ENCODE data around the gene IPO4. TPM values are rescaled to one million over a fixed set of nuclear protein-coding genes. Genes with fewer than 3 reads are reported as not detected.

Gene IPO4
- total and polyA plus RNA-seq, 2 of the 13 experiments (the other 11 are each of a cell fraction or from before 2014, with no cell fraction given), result 39.0 to 179 TPM

DNA sequence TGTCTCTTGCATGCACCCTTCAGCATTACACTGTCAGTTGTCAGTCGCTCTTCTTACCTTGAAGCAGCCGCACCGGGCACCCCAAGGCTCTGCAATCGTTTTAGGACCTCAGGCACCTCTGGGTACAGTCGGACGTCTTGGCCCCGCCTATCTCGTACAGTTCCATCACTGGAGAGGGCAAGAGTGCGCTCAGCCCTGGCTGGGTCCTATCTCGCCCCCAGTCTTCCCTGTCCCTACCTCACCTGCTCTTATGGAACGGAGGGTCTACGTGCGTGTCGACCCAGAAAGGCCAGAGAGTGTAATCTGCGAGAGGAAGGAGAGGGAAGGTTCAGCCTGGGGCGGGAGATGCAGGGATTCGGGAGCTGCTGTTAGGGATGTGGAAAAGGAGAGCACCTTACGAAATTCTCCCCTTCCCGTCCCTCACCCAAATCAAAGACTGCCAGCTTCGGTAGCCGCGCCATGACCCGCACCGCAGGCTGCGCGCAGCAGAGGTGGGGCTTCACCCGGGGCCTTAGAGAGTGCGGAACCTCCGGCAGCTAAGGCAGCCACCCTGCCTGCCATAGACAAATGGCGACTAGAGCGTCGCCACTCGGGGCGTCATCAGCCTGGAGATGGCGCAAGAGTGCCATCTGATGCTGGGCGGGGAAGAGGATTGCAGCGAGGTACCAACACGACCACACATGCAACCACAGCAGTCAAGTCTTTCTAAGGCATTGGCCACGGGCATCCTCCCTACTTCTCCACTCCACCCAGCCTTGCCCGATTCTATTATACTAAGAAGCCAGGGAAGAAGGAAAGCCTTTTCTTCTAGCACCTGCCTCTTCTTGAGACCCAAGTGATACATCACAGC is 27.1 kb upstream of the IPO4 start, which contains the start of gene MDP1 (continued):
- TF ChIP-seq KDM1A (CRISPR knock-in tag; IDR thresholded peaks at IDR 0.05), result peak; percentile 94
- no peak for TF ChIP-seq SP2 (CRISPR knock-in tag; IDR thresholded peaks at IDR 0.05)
- TF ChIP-seq ZNF24 (IDR thresholded peaks at IDR 0.05), result no peak
- 0 out of 2 replicates have a peak, but pooled peaks have one; percentile 80 for TF ChIP-seq SNAI1 (CRISPR knock-in tag; IDR thresholded peaks at IDR 0.05; ENCODE audit: borderline replicate concordance)
- TF ChIP-seq, protein P1, sequence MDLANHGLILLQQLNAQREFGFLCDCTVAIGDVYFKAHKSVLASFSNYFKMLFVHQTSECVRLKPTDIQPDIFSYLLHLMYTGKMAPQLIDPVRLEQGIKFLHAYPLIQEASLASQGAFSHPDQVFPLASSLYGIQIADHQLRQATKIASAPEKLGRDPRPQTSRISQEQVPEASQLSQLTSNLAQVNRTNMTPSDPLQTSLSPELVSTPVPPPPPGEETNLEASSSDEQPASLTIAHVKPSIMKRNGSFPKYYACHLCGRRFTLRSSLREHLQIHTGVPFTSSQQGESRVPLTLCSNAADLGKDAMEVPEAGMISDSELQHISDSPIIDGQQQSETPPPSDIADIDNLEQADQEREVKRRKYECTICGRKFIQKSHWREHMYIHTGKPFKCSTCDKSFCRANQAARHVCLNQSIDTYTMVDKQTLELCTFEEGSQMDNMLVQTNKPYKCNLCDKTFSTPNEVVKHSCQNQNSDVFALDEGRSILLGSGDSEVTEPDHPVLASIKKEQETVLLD (CRISPR knock-in tag; IDR thresholded peaks at IDR 0.05; ENCODE audit: low read depth), result peak; percentile 26; the same call in 1 of the 2 replicates
- TF ChIP-seq, protein P2, sequence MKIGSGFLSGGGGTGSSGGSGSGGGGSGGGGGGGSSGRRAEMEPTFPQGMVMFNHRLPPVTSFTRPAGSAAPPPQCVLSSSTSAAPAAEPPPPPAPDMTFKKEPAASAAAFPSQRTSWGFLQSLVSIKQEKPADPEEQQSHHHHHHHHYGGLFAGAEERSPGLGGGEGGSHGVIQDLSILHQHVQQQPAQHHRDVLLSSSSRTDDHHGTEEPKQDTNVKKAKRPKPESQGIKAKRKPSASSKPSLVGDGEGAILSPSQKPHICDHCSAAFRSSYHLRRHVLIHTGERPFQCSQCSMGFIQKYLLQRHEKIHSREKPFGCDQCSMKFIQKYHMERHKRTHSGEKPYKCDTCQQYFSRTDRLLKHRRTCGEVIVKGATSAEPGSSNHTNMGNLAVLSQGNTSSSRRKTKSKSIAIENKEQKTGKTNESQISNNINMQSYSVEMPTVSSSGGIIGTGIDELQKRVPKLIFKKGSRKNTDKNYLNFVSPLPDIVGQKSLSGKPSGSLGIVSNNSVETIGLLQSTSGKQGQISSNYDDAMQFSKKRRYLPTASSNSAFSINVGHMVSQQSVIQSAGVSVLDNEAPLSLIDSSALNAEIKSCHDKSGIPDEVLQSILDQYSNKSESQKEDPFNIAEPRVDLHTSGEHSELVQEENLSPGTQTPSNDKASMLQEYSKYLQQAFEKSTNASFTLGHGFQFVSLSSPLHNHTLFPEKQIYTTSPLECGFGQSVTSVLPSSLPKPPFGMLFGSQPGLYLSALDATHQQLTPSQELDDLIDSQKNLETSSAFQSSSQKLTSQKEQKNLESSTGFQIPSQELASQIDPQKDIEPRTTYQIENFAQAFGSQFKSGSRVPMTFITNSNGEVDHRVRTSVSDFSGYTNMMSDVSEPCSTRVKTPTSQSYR (CRISPR knock-in tag; IDR thresholded peaks at IDR 0.05; ENCODE audit: borderline replicate concordance), result peak; percentile 20; the same call in 1 of the 2 replicates
- TF ChIP-seq, protein P3, sequence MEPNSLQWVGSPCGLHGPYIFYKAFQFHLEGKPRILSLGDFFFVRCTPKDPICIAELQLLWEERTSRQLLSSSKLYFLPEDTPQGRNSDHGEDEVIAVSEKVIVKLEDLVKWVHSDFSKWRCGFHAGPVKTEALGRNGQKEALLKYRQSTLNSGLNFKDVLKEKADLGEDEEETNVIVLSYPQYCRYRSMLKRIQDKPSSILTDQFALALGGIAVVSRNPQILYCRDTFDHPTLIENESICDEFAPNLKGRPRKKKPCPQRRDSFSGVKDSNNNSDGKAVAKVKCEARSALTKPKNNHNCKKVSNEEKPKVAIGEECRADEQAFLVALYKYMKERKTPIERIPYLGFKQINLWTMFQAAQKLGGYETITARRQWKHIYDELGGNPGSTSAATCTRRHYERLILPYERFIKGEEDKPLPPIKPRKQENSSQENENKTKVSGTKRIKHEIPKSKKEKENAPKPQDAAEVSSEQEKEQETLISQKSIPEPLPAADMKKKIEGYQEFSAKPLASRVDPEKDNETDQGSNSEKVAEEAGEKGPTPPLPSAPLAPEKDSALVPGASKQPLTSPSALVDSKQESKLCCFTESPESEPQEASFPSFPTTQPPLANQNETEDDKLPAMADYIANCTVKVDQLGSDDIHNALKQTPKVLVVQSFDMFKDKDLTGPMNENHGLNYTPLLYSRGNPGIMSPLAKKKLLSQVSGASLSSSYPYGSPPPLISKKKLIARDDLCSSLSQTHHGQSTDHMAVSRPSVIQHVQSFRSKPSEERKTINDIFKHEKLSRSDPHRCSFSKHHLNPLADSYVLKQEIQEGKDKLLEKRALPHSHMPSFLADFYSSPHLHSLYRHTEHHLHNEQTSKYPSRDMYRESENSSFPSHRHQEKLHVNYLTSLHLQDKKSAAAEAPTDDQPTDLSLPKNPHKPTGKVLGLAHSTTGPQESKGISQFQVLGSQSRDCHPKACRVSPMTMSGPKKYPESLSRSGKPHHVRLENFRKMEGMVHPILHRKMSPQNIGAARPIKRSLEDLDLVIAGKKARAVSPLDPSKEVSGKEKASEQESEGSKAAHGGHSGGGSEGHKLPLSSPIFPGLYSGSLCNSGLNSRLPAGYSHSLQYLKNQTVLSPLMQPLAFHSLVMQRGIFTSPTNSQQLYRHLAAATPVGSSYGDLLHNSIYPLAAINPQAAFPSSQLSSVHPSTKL (CRISPR knock-in tag; IDR thresholded peaks at IDR 0.05), result peak; percentile 94
- peak; percentile 92 for TF ChIP-seq ZNF644 (CRISPR knock-in tag; IDR thresholded peaks at IDR 0.05; ENCODE audit: low read depth)
- no peak for TF ChIP-seq TEAD3 (CRISPR knock-in tag; optimal IDR thresholded peaks at IDR 0.05; ENCODE audit: borderline replicate concordance)
- TF ChIP-seq, protein P4, sequence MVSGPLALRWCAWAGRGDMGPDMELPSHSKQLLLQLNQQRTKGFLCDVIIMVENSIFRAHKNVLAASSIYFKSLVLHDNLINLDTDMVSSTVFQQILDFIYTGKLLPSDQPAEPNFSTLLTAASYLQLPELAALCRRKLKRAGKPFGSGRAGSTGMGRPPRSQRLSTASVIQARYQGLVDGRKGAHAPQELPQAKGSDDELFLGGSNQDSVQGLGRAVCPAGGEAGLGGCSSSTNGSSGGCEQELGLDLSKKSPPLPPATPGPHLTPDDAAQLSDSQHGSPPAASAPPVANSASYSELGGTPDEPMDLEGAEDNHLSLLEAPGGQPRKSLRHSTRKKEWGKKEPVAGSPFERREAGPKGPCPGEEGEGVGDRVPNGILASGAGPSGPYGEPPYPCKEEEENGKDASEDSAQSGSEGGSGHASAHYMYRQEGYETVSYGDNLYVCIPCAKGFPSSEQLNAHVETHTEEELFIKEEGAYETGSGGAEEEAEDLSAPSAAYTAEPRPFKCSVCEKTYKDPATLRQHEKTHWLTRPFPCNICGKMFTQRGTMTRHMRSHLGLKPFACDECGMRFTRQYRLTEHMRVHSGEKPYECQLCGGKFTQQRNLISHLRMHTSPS (CRISPR knock-in tag; IDR thresholded peaks at IDR 0.05; ENCODE audit: low read depth), result peak; percentile 89; the same call in 1 of the 2 replicates
- TF ChIP-seq ZNF670 (CRISPR knock-in tag; IDR thresholded peaks at IDR 0.05; ENCODE audit: borderline replicate concordance), result no peak
- peak; percentile 76 for TF ChIP-seq BCL6 (CRISPR knock-in tag; IDR thresholded peaks at IDR 0.05)
- TF ChIP-seq WIZ (CRISPR knock-in tag; IDR thresholded peaks at IDR 0.05), result peak; percentile 83
- no peak for TF ChIP-seq SMAD9 (CRISPR knock-in tag; IDR thresholded peaks at IDR 0.05)
- TF ChIP-seq ZNF207 (IDR thresholded peaks at IDR 0.05; ENCODE audit: borderline replicate concordance), result no peak
- peak; percentile 89; the same call in 1 of the 2 replicates for TF ChIP-seq ZFP1 (CRISPR knock-in tag; IDR thresholded peaks at IDR 0.05)
- TF ChIP-seq HIVEP1 (CRISPR knock-in tag; IDR thresholded peaks at IDR 0.05), result peak; percentile 94
- TF ChIP-seq ZNF225 (CRISPR knock-in tag; IDR thresholded peaks at IDR 0.05), result peak; percentile 100

All from HepG2 (cell line).